Measurements from ENCODE around the gene UNC119B.
"Not testable (repeated sequence)": the region's sequence is repeated elsewhere in the genome, so short reads cannot be mapped to it uniquely, and the experiment has no call there.

Gene UNC119B

GRCh38 chr12:120710031-120710804 is at the start of gene UNC119B:
UNC119B (plus strand) TSS chr12:120710458; CDS start chr12:120710475, 17 bp downstream.
- peak; percentile 48 for DNase-seq

- no peak for DNase-seq
Measured at GRCh38 chr12:120661432-120661831, 48.8 kb upstream of the UNC119B start.

GRCh38 chr12:120662879-120663278 is 47.4 kb upstream of the UNC119B start:
- DNase-seq = no peak

GRCh38 chr12:120663741-120664140 is 46.5 kb upstream of the UNC119B start:
- DNase-seq = no peak

GRCh38 chr12:120666571-120667390 is 43.5 kb upstream of the UNC119B start:
- no peak for DNase-seq

- DNase-seq = no peak
Measured at GRCh38 chr12:120668091-120668867, 42.0 kb upstream of the UNC119B start.

- no peak for DNase-seq
Measured at GRCh38 chr12:120668868-120669840, 41.1 kb upstream of the UNC119B start.

GRCh38 chr12:120670237-120670636 is 40.0 kb upstream of the UNC119B start:
- DNase-seq = not testable (repeated sequence)

GRCh38 chr12:120670667-120671066 is 39.6 kb upstream of the UNC119B start:
- no peak for DNase-seq

GRCh38 chr12:120674097-120674636 is 36.1 kb upstream of the UNC119B start:
- no peak for DNase-seq

- DNase-seq = peak; percentile 32
Measured at GRCh38 chr12:120677765-120678473, 32.3 kb upstream of the UNC119B start.

- peak; percentile 10 for DNase-seq
Measured at GRCh38 chr12:120678572-120678971, 31.7 kb upstream of the UNC119B start.

- no peak for DNase-seq
Measured at GRCh38 chr12:120680165-120680738, 30.0 kb upstream of the UNC119B start.

- peak; percentile 19 for DNase-seq
Measured at GRCh38 chr12:120684523-120684932, 25.7 kb upstream of the UNC119B start.

GRCh38 chr12:120685522-120685921 is 24.7 kb upstream of the UNC119B start:
- no peak for DNase-seq

GRCh38 chr12:120686151-120686689 is 24.0 kb upstream of the UNC119B start:
- peak; percentile 97 for DNase-seq

- peak; percentile 99 for DNase-seq
Measured at GRCh38 chr12:120686690-120687577, 23.3 kb upstream of the UNC119B start, which contains the start of gene MLEC. MLEC (plus strand) TSS chr12:120687149; CDS start chr12:120687297, 148 bp downstream.

- DNase-seq = peak; percentile 11
Measured at GRCh38 chr12:120687578-120688289, 22.5 kb upstream of the UNC119B start.
